ENCODE data around the gene WNT5B.
"Not testable (repeated sequence)": the region's sequence is repeated elsewhere in the genome, so short reads cannot be mapped to it uniquely, and the experiment has no call there.

The WNT5B gene

GRCh38 chr12:1598757-1599156, 30.3 kb upstream of the WNT5B start:
- H3K4me3 ChIP-seq (ENCODE audit: control insufficient read depth, low read depth, low read length), result no peak overlapping the region
- TF ChIP-seq CTCF (IDR thresholded peaks at IDR 0.05; ENCODE audit: control insufficient read depth, insufficient read depth, low read depth, low read length, missing control alignments), result no peak
- DNase-seq (ENCODE audit: low read depth), result no peak

GRCh38 chr12:1602706-1603105, 26.3 kb upstream of the WNT5B start:
- DNase-seq (ENCODE audit: low read depth); H3K4me3 ChIP-seq (ENCODE audit: control insufficient read depth, low read depth, low read length): not testable (repeated sequence)

- DNase-seq (ENCODE audit: low read depth), result no peak
- no peak overlapping the region for H3K4me3 ChIP-seq (ENCODE audit: control insufficient read depth, low read depth, low read length)
- TF ChIP-seq CTCF (IDR thresholded peaks at IDR 0.05; ENCODE audit: control insufficient read depth, insufficient read depth, low read depth, low read length, missing control alignments), result no peak
Observed at GRCh38 chr12:1603269-1603993, 25.6 kb upstream of the WNT5B start.

GRCh38 chr12:1604464-1604863, 24.6 kb upstream of the WNT5B start:
- no peak for TF ChIP-seq CTCF (IDR thresholded peaks at IDR 0.05; ENCODE audit: control insufficient read depth, insufficient read depth, low read depth, low read length, missing control alignments)
- H3K4me3 ChIP-seq (ENCODE audit: control insufficient read depth, low read depth, low read length), result no peak overlapping the region
- DNase-seq (ENCODE audit: low read depth), result no peak

GRCh38 chr12:1605129-1606020, 23.7 kb upstream of the WNT5B start:
- peak; percentile 81 for TF ChIP-seq CTCF (IDR thresholded peaks at IDR 0.05; ENCODE audit: control insufficient read depth, insufficient read depth, low read depth, low read length, missing control alignments)
- peak overlapping the region; percentile 41 for H3K4me3 ChIP-seq (ENCODE audit: control insufficient read depth, low read depth, low read length)

GRCh38 chr12:1606021-1606622, 22.9 kb upstream of the WNT5B start:
- TF ChIP-seq CTCF (IDR thresholded peaks at IDR 0.05; ENCODE audit: control insufficient read depth, insufficient read depth, low read depth, low read length, missing control alignments), result no peak
- H3K4me3 ChIP-seq (ENCODE audit: control insufficient read depth, low read depth, low read length), result peak overlapping the region; percentile 41; the same call in 1 of the 2 replicates
- DNase-seq (ENCODE audit: low read depth), result no peak

More at GRCh38 chr12:1605129-1606020, 23.7 kb upstream of the WNT5B start:
- no peak for DNase-seq (ENCODE audit: low read depth)
